ENCODE results near the gene POLR3C. TPM values are rescaled to one million over a fixed set of nuclear protein-coding genes. Genes with fewer than 3 reads are reported as not detected.

Gene POLR3C
- total and polyA plus RNA-seq, 2 of the 13 experiments (the other 11 are each of a cell fraction or from before 2014, with no cell fraction given), result 15.5 to 24.3 TPM

- TF ChIP-seq, protein P1, sequence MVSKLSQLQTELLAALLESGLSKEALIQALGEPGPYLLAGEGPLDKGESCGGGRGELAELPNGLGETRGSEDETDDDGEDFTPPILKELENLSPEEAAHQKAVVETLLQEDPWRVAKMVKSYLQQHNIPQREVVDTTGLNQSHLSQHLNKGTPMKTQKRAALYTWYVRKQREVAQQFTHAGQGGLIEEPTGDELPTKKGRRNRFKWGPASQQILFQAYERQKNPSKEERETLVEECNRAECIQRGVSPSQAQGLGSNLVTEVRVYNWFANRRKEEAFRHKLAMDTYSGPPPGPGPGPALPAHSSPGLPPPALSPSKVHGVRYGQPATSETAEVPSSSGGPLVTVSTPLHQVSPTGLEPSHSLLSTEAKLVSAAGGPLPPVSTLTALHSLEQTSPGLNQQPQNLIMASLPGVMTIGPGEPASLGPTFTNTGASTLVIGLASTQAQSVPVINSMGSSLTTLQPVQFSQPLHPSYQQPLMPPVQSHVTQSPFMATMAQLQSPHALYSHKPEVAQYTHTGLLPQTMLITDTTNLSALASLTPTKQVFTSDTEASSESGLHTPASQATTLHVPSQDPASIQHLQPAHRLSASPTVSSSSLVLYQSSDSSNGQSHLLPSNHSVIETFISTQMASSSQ (IDR thresholded peaks at IDR 0.05; ENCODE audit: low read depth), result no peak
- TF ChIP-seq, protein P1 (CRISPR knock-in tag; IDR thresholded peaks at IDR 0.05; ENCODE audit: borderline replicate concordance), result peak; percentile 51; the same call in 1 of the 2 replicates
- TF ChIP-seq, protein P2, sequence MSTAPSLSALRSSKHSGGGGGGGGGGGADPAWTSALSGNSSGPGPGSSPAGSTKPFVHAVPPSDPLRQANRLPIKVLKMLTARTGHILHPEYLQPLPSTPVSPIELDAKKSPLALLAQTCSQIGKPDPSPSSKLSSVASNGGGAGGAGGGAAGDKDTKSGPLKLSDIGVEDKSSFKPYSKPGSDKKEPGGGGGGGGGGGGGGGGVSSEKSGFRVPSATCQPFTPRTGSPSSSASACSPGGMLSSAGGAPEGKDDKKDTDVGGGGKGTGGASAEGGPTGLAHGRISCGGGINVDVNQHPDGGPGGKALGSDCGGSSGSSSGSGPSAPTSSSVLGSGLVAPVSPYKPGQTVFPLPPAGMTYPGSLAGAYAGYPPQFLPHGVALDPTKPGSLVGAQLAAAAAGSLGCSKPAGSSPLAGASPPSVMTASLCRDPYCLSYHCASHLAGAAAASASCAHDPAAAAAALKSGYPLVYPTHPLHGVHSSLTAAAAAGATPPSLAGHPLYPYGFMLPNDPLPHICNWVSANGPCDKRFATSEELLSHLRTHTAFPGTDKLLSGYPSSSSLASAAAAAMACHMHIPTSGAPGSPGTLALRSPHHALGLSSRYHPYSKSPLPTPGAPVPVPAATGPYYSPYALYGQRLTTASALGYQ (CRISPR knock-in tag; IDR thresholded peaks at IDR 0.05), result no peak; the same call in 1 of the 2 replicates
- TF ChIP-seq MAFK (conservative IDR thresholded peaks at IDR 0.05 in 1 of 2, IDR thresholded peaks at IDR 0.05 in 1 of 2; ENCODE audit: low read length in 2 of 2), result no peak
- TF ChIP-seq ZNF660 (CRISPR knock-in tag; IDR thresholded peaks at IDR 0.05; ENCODE audit: borderline replicate concordance, low read depth), result no peak
- TF ChIP-seq PAF1 (CRISPR knock-in tag; IDR thresholded peaks at IDR 0.05), result no peak
- peak; percentile 55; the same call in 1 of the 2 replicates for TF ChIP-seq ZNF333 (CRISPR knock-in tag; IDR thresholded peaks at IDR 0.05; ENCODE audit: borderline replicate concordance)
- TF ChIP-seq FOSL2 (CRISPR knock-in tag; IDR thresholded peaks at IDR 0.05), result peak; percentile 17; the same call in 1 of the 2 replicates
- 0 out of 2 replicates have a peak, but pooled peaks have one; percentile 13 for TF ChIP-seq ZNF547 (CRISPR knock-in tag; IDR thresholded peaks at IDR 0.05)
- TF ChIP-seq ZNF616 (CRISPR knock-in tag; IDR thresholded peaks at IDR 0.05; ENCODE audit: low read depth), result no peak; the same call in 1 of the 2 replicates
- TF ChIP-seq HNRNPLL (IDR thresholded peaks at IDR 0.05; ENCODE audit: low read depth, low read length, poor library complexity, severe bottlenecking), result peak; percentile 69
- TF ChIP-seq GFI1 (CRISPR knock-in tag; IDR thresholded peaks at IDR 0.05; ENCODE audit: borderline replicate concordance), result no peak
- TF ChIP-seq ZNF362 (CRISPR knock-in tag; IDR thresholded peaks at IDR 0.05; ENCODE audit: borderline replicate concordance), result no peak
- no peak for TF ChIP-seq PLRG1 (conservative IDR thresholded peaks at IDR 0.05)
- TF ChIP-seq MBD4 (IDR thresholded peaks at IDR 0.05; ENCODE audit: borderline replicate concordance, low read length), result no peak
- TF ChIP-seq, protein P3, sequence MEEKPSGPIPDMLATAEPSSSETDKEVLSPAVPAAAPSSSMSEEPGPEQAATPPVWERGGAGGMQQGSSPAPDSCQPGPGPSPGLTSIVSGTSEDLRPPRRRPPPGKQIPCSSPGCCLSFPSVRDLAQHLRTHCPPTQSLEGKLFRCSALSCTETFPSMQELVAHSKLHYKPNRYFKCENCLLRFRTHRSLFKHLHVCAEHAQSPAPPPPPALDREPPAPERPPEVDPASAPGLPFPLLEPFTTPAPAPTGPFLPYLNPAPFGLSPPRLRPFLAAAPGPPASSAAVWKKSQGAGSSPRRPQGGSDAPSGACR (CRISPR knock-in tag; IDR thresholded peaks at IDR 0.05), result no peak
- no peak for TF ChIP-seq CBX1 (IDR thresholded peaks at IDR 0.05; ENCODE audit: low read depth)
- TF ChIP-seq PCBP1 (IDR thresholded peaks at IDR 0.05; ENCODE audit: borderline replicate concordance, low read depth, low read length), result 0 out of 2 replicates have a peak, but pooled peaks have one; percentile 45
- peak; percentile 85; the same call in 1 of the 2 replicates for TF ChIP-seq ZFP91 (CRISPR knock-in tag; IDR thresholded peaks at IDR 0.05; ENCODE audit: borderline replicate concordance)
- no peak for TF ChIP-seq ZNF792 (CRISPR knock-in tag; IDR thresholded peaks at IDR 0.05)
These were observed 21.6 kb downstream of the POLR3C start, which contains the start of gene NUDT17 (continued) for GRCh38 chr1:145845514-145846161.
